Kidney (tissue), 14 donors: ENCODE results near the gene CASQ2. TPM values are rescaled to one million over a fixed set of nuclear protein-coding genes. Genes with fewer than 3 reads are reported as not detected.

Experiments used
- DNase-seq, 5 donors: peaks; one replicate each; pipeline ENCODE4 v3.0.0-alpha.2; 2013 to 2020
- FAIRE-seq: peaks from 2 replicates; lab custom pipeline; 2012; peaks lifted over from hg19 to GRCh38; lab: Jason Lieb, UNC
- H3K27ac ChIP-seq, 2 donors: one replicate each; pipeline ENCODE4 v1.7.0; 2013; ENCODE audit warnings: low read depth in 2 of 2, low read length in 2 of 2, inconsistent platforms in 1 of 2
- H3K27me3 ChIP-seq: one replicate; pipeline ENCODE4 v1.7.1; 2013; ENCODE audit warnings: low read length, inconsistent platforms; ENCODE audit not compliant: control insufficient read depth, insufficient read depth
- H3K36me3 ChIP-seq, 3 donors: one replicate each; pipeline versions ENCODE4 v1.7.0 to v1.7.1; 2013; ENCODE audit warnings: low read length in 3 of 3, control low read depth in 1 of 3, inconsistent platforms in 1 of 3; ENCODE audit not compliant: insufficient read depth in 3 of 3, control insufficient read depth in 2 of 3
- H3K4me1 ChIP-seq, 3 donors: one replicate each; pipeline versions ENCODE4 v1.7.0 to v1.7.1; 2013; ENCODE audit warnings: low read length in 3 of 3, inconsistent platforms in 1 of 3, low read depth in 1 of 3; ENCODE audit not compliant: control insufficient read depth in 2 of 3, insufficient read depth in 2 of 3
- H3K4me3 ChIP-seq, 3 donors: one replicate each; pipeline versions ENCODE4 v1.7.0 to v1.8.1; 2013; ENCODE audit warnings: low read length in 3 of 3, control low read depth in 1 of 3, inconsistent platforms in 1 of 3
- H3K9ac ChIP-seq, 3 donors: one replicate each; pipeline versions ENCODE4 v1.7.0 to v1.7.1; 2013; ENCODE audit warnings: low read length in 3 of 3, control low read depth in 1 of 3, inconsistent platforms in 1 of 3
- H3K9me3 ChIP-seq, 3 donors: one replicate each; pipeline versions ENCODE4 v1.7.0 to v1.7.1; 2013; ENCODE audit warnings: low read length in 3 of 3, control low read depth in 1 of 3, inconsistent platforms in 1 of 3; ENCODE audit not compliant: control insufficient read depth in 2 of 3, insufficient read depth in 1 of 3
- intact Hi-C: fragments of 100-400 bp; cut with DNase I; formaldehyde crosslinking; loops from one replicate; pipeline ENCODE4 v1.11.1; 2022
- polyA plus RNA-seq: library from polyadenylated mRNA; stranded (reverse); fragments of 350-450 nt; fragmentation: Illumina TruSeq; extraction: RNeasy Lipid Tissue Mini Kit (QIAGEN cat#74804); gene quantifications from one replicate; pipeline ENCODE4 v1.2.3, GENCODE V29; 2014; ENCODE audit warnings: low read depth, low replicate concordance; ENCODE audit not compliant: insufficient read depth
- total RNA-seq: library from RNA; stranded (reverse); fragmentation: NEBNext Ultra II Directional; extraction: Animal tissue kit (Norgen Biotek cat#: 25700); gene quantifications from one replicate; pipeline ENCODE4 v1.2.1, GENCODE V29; 2021
- TF ChIP-seq, protein P1 (sequence below): IDR thresholded peaks from 3 replicates; pipeline ENCODE4 v1.5.1; 2012; ENCODE audit warnings: mild to moderate bottlenecking, moderate library complexity, borderline replicate concordance; ENCODE audit not compliant: insufficient read depth; ENCODE audit errors: extremely low read depth
- donor health status: control.
- donor health status: control.
- donor health status: control.
- donor health status: control.
- donor health status: control.
- donor health status: DM: yes; HTN: yes; CAD: no.
- donor health status: Normal renal cell carcinoma (clear cell type).

Gene CASQ2
- total and polyA plus RNA-seq, 2 donors from 2014 or later: 2.3 to 2.6 TPM

DNA sequence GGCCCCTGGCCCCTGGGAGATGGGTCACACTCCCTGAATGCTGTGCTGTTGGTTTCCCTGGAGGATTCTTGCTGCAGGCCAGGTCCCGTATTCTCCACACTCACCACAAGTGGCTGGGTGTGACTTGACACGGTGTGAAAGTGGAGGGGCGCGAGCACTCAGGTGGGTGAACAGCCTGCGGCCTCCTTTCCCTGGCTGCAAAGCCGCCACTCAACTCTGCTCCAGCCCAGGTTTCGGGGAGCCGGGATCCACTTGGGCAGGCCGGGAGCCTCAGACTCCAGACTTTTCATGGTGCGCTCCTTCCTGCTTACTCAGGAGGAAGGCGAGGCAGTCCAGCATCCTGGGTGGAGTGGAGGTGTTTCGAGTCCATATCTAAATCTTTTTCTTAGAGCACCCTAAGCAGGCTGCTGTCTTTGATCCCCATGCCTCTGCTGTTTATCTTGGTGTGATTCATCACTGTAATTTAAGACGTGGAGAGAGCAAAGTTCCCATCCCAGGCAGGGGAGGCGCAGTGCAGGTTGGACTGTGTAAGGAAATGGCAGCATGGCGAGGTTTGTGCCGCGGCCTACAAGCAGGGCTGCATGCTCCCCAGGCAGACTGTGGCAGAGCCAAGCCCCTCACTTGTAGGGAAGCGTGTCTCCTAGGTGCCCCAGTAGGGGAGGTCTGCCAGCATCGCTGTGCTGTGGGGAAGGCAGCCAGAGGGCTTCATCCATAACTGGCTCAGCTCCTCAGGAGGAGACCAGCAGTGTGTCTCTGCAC is 97.2 kb downstream of the CASQ2 start:
- TF ChIP-seq, protein P1, sequence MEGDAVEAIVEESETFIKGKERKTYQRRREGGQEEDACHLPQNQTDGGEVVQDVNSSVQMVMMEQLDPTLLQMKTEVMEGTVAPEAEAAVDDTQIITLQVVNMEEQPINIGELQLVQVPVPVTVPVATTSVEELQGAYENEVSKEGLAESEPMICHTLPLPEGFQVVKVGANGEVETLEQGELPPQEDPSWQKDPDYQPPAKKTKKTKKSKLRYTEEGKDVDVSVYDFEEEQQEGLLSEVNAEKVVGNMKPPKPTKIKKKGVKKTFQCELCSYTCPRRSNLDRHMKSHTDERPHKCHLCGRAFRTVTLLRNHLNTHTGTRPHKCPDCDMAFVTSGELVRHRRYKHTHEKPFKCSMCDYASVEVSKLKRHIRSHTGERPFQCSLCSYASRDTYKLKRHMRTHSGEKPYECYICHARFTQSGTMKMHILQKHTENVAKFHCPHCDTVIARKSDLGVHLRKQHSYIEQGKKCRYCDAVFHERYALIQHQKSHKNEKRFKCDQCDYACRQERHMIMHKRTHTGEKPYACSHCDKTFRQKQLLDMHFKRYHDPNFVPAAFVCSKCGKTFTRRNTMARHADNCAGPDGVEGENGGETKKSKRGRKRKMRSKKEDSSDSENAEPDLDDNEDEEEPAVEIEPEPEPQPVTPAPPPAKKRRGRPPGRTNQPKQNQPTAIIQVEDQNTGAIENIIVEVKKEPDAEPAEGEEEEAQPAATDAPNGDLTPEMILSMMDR: no peak
- no peak overlapping the region for H3K4me3 ChIP-seq
- no peak overlapping the region for H3K9ac ChIP-seq
- no peak overlapping the region for H3K27ac ChIP-seq
- DNase-seq (peak in 4 of 5 donors; percentile 61 to 65 (median 64)), FAIRE-seq (no peak)
- H3K4me1 ChIP-seq: peaks cover 0 to 4% (median 0%) of the 10 kb centered on the region in 3 donors
- no peaks in the 10 kb centered on the region for H3K27me3 ChIP-seq
- no peaks in the 10 kb centered on the region for H3K9me3 ChIP-seq
- intact Hi-C loops: no loop called here
- peaks cover 0 to 11% (median 0%) of the 10 kb centered on the region in 3 donors for H3K36me3 ChIP-seq

DNA sequence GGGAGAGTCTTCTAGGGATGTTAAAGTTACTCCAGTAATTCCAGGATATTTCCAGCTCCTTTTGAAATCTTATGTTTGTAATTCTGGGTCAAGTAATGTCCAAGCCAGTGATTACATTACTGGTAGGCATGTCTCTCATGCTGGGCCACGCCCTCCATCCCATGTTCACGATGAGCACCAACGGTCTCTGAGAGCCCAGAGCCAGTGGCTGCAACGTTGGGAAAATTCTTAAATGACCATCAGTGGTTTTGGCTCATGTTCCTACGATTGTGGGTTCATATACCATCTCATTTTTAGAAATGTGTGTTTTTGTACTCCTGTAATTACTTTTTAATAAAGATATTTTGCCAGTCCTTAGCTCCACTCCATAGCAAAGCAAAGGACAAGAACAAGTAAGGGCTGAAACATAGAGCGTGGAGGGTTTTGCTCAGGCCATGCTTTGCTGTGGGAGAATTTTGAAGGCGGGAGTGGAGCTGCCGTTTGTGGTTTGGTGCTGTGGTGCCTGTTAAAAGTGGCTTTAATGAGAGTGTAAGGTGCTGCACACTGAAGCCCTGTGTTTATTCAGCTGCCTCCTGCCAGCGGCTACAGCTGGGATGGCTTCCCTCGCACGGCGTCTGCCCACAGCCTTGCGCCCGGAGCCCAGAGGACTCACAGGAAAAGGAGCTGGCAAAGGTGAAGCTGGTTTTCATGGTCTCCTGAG is 97.9 kb downstream of the CASQ2 start:
- TF ChIP-seq, protein P1: no peak
- intact Hi-C loops: no loop called here
- peaks cover 0 to 11% (median 0%) of the 10 kb centered on the region in 3 donors for H3K36me3 ChIP-seq
- DNase-seq (peak in 4 of 5 donors; percentile 62 to 75 (median 65)), FAIRE-seq (no peak)
- no peaks in the 10 kb centered on the region for H3K4me1 ChIP-seq
- no peak overlapping the region for H3K9ac ChIP-seq
- no peak overlapping the region for H3K4me3 ChIP-seq
- H3K27ac ChIP-seq: no peak overlapping the region
- no peaks in the 10 kb centered on the region for H3K27me3 ChIP-seq
- H3K9me3 ChIP-seq: no peaks in the 10 kb centered on the region

DNA sequence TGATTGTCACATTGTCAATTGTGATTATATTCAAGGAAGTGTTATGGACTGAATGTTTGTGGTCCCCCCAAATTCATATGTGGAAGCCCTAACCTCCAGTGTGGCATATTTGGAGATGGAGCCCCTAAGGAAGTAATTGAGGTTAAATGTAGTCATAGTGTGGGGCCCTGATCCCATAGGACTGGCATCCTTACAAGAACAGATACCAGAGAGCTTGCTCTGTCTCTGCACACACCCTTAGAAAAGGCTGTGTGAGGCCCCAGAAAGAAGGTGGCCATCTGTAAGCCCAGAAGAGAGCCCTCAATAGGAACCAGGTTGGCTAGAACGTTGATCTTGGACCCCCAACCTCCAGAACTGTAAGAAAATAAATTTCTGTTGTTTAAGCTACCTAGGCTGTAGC is 98.6 kb downstream of the CASQ2 start:
- Histone ChIP-seq H3K4me3 (no peak overlapping the region), H3K4me1 (no peaks in the 10 kb centered on the region), H3K27ac (no peak overlapping the region), H3K36me3 (peaks cover 0 to 11% (median 0%) of the 10 kb centered on the region in 3 donors), H3K27me3 (no peaks in the 10 kb centered on the region), H3K9ac (no peak overlapping the region), H3K9me3 (no peaks in the 10 kb centered on the region)
- TF ChIP-seq, protein P1: no peak
- no peak for FAIRE-seq
- DNase-seq: no peak
- intact Hi-C loops: no loop called here
